Measurements from ENCODE around the gene FOXP4. TPM values are rescaled to one million over a fixed set of nuclear protein-coding genes. Genes with fewer than 3 reads are reported as not detected.
A peak's percentile ranks its signal among the peaks of the same experiment; 100 is the strongest.

The FOXP4 gene
- total RNA-seq, 1 donor from 2014 or later = 91.0 TPM

DNA sequence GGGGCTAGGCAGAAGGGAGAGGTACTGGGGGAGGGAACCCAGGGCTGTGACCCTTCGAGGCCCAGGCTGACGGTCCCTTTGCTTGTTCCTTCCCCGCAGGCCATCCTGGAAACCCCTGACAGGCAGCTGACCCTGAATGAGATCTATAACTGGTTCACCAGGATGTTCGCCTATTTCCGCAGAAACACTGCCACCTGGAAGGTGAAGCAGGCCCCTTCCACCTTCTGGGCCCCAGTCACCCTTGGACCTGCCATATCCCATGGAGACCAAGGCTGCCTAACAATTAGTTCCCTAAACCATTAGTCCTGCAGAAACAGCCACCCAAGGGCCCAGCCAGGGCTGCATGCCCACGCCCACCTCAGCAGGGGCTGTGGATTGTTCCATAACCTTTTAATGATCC is 44.9 kb downstream of the FOXP4 start:
- Mint-ChIP-seq H3K9me3 (no peaks in the 10 kb centered on the region), H3K4me3 (no peak overlapping the region), H3K36me3 (peaks cover 31% of the 10 kb centered on the region), H3K4me1 (peaks cover 9% of the 10 kb centered on the region), H3K27me3 (ENCODE audit: low read depth) (no peaks in the 10 kb centered on the region), H3K27ac (no peak overlapping the region)
- no peak for DNase-seq (ENCODE audit: low spot score in 2 of 2, unreplicated experiment in 2 of 2)
- TF ChIP-seq, protein P1, sequence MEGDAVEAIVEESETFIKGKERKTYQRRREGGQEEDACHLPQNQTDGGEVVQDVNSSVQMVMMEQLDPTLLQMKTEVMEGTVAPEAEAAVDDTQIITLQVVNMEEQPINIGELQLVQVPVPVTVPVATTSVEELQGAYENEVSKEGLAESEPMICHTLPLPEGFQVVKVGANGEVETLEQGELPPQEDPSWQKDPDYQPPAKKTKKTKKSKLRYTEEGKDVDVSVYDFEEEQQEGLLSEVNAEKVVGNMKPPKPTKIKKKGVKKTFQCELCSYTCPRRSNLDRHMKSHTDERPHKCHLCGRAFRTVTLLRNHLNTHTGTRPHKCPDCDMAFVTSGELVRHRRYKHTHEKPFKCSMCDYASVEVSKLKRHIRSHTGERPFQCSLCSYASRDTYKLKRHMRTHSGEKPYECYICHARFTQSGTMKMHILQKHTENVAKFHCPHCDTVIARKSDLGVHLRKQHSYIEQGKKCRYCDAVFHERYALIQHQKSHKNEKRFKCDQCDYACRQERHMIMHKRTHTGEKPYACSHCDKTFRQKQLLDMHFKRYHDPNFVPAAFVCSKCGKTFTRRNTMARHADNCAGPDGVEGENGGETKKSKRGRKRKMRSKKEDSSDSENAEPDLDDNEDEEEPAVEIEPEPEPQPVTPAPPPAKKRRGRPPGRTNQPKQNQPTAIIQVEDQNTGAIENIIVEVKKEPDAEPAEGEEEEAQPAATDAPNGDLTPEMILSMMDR (IDR thresholded peaks at IDR 0.05; ENCODE audit: unreplicated experiment) = no peak

GRCh38 chr6:41591859-41592502 is 45.8 kb downstream of the FOXP4 start:
- no peaks in the 10 kb centered on the region for H3K9me3 Mint-ChIP-seq
- TF ChIP-seq, protein P1 (IDR thresholded peaks at IDR 0.05; ENCODE audit: unreplicated experiment) = peak; percentile 97
- H3K27ac Mint-ChIP-seq = no peak overlapping the region
- no peak overlapping the region for H3K4me3 Mint-ChIP-seq
- peaks cover 35% of the 10 kb centered on the region for H3K36me3 Mint-ChIP-seq
- peaks cover 4% of the 10 kb centered on the region for H3K4me1 Mint-ChIP-seq
- peak; percentile 61 to 91 for DNase-seq (ENCODE audit: low spot score in 2 of 2, unreplicated experiment in 2 of 2)
- H3K27me3 Mint-ChIP-seq (ENCODE audit: low read depth) = no peaks in the 10 kb centered on the region

- Mint-ChIP-seq H3K4me1 (peaks cover 2% of the 10 kb centered on the region), H3K27me3 (ENCODE audit: low read depth) (no peaks in the 10 kb centered on the region), H3K4me3 (no peak overlapping the region), H3K27ac (no peak overlapping the region), H3K9me3 (no peaks in the 10 kb centered on the region), H3K36me3 (peaks cover 30% of the 10 kb centered on the region)
- TF ChIP-seq, protein P1 (IDR thresholded peaks at IDR 0.05; ENCODE audit: unreplicated experiment) = no peak
- DNase-seq (ENCODE audit: low spot score in 2 of 2, unreplicated experiment in 2 of 2) = no peak
Observed at GRCh38 chr6:41593406-41593805, 47.2 kb downstream of the FOXP4 start.

DNA sequence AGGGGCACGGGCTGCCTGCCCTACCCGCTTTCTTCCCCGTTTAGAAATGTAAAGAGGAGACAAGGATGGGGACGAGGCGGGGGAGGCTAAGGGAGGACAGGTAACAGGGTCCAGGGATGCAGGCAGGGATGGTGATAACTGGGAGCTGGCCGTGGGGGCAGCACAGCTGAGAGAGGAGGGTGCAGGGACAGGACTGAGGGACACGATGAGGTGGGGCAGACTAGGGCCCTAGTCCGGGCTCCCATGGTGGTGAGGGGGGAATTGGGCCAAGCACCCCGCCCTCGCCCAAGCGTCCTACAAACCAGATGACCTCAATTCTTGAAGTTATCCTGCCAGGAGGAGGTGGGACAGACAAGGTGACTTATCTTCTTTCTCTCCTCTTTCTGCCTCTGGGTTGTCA is 47.7 kb downstream of the FOXP4 start:
- H3K27me3 Mint-ChIP-seq (ENCODE audit: low read depth) = no peaks in the 10 kb centered on the region
- peaks cover 27% of the 10 kb centered on the region for H3K36me3 Mint-ChIP-seq
- H3K27ac Mint-ChIP-seq = no peak overlapping the region
- no peak for DNase-seq (ENCODE audit: low spot score in 2 of 2, unreplicated experiment in 2 of 2)
- peaks cover 1% of the 10 kb centered on the region for H3K4me1 Mint-ChIP-seq
- H3K9me3 Mint-ChIP-seq = no peaks in the 10 kb centered on the region
- H3K4me3 Mint-ChIP-seq = no peak overlapping the region
- TF ChIP-seq, protein P1 (IDR thresholded peaks at IDR 0.05; ENCODE audit: unreplicated experiment) = no peak

- Mint-ChIP-seq H3K27me3 (ENCODE audit: low read depth) (no peaks in the 10 kb centered on the region), H3K36me3 (peaks cover 27% of the 10 kb centered on the region), H3K4me3 (no peak overlapping the region), H3K27ac (no peak overlapping the region), H3K9me3 (no peaks in the 10 kb centered on the region), H3K4me1 (peaks cover 3% of the 10 kb centered on the region)
- TF ChIP-seq, protein P1 (IDR thresholded peaks at IDR 0.05; ENCODE audit: unreplicated experiment) = no peak
- DNase-seq (ENCODE audit: low spot score in 2 of 2, unreplicated experiment in 2 of 2) = no peak
Observed at GRCh38 chr6:41594326-41594725, 48.1 kb downstream of the FOXP4 start.

Data from mesothelial cell of epicardium (in vitro differentiated cells).